SK-MEL-5 (cell line): Measurements from ENCODE around the gene LPAR3. TPM values are rescaled to one million over a fixed set of nuclear protein-coding genes. Genes with fewer than 3 reads are reported as not detected.

Source experiments
- DNase-seq: peaks from one replicate; pipeline ENCODE4 v3.0.0-alpha.2; 2016; ENCODE audit warnings: low read depth, low spot score
- in situ Hi-C: cut with HindIII; loops from 2 replicates; pipeline ENCODE4 v1.10.0; 2016; ENCODE audit warnings: low sequenced_read_pairs, high pct_unique_total_duplicates, low pct_unique_long_range_greater_than_20kb
- polyA plus RNA-seq, 2 experiments: library from polyadenylated mRNA; depleted of rRNA; stranded (reverse); fragments of >200 nt; gene quantifications; 2 replicates each; pipeline ENCODE4 v1.2.3, GENCODE V29; 2015
- total RNA-seq: library from RNA; depleted of rRNA; stranded (reverse); fragments of >200 nt; shearing (Covaris generic); gene quantifications from 2 replicates; pipeline ENCODE4 v1.2.3, GENCODE V29; 2014; rRNA removed

The LPAR3 gene
- total RNA-seq = 0.82 and 1.3 TPM in 2 replicates
- 0.25 and 1.3 TPM in 2 replicates for polyA plus RNA-seq (2015; cell fraction: cytosol; rRNA removed)
- 1.4 TPM in 1 of 2 replicates, not detected in the other for polyA plus RNA-seq (2015; cell fraction: nucleus; rRNA removed)

GRCh38 chr1:84892705-84893618, at the start of gene LPAR3:
Gene LPAR3, minus strand, starts transcription at chr1:84893206. Its CDS starts 27,086 bp downstream, at chr1:84866120.
- in situ Hi-C loops = no loop called here
- peak; percentile 3 for DNase-seq

- in situ Hi-C loops = no loop called here
- DNase-seq = no peak
These were observed 48.8 kb upstream of the LPAR3 start for GRCh38 chr1:84941843-84942242.

- in situ Hi-C loops = no loop called here
- DNase-seq = no peak
These were observed 47.5 kb upstream of the LPAR3 start for GRCh38 chr1:84940481-84940880.

GRCh38 chr1:84939761-84940160, 46.8 kb upstream of the LPAR3 start:
- no peak for DNase-seq
- in situ Hi-C loops = no loop called here

- DNase-seq = no peak
- in situ Hi-C loops = no loop called here
These were observed 46.1 kb upstream of the LPAR3 start for GRCh38 chr1:84939151-84939550.

- peak; percentile 69 for DNase-seq
- in situ Hi-C loops = no loop called here
These were observed 43.3 kb upstream of the LPAR3 start for GRCh38 chr1:84936116-84936810.

- in situ Hi-C loops = no loop called here
These were observed 40.1 kb upstream of the LPAR3 start for GRCh38 chr1:84933011-84933611.

GRCh38 chr1:84930831-84931230, 37.8 kb upstream of the LPAR3 start:
- no peak for DNase-seq
- in situ Hi-C loops = no loop called here

More at GRCh38 chr1:84933011-84933611, 40.1 kb upstream of the LPAR3 start:
- DNase-seq = no peak

GRCh38 chr1:84930329-84930728, 37.3 kb upstream of the LPAR3 start:
- in situ Hi-C loops = no loop called here
- DNase-seq = no peak

GRCh38 chr1:84929581-84929980, 36.6 kb upstream of the LPAR3 start:
- DNase-seq = no peak
- in situ Hi-C loops = no loop called here

- no peak for DNase-seq
- in situ Hi-C loops = no loop called here
These were observed 36.0 kb upstream of the LPAR3 start for GRCh38 chr1:84928979-84929378.

GRCh38 chr1:84923317-84923716, 30.3 kb upstream of the LPAR3 start:
- DNase-seq = no peak
- in situ Hi-C loops = no loop called here

GRCh38 chr1:84920159-84920558, 27.2 kb upstream of the LPAR3 start:
- in situ Hi-C loops = no loop called here
- no peak for DNase-seq

GRCh38 chr1:84919461-84919970, 26.5 kb upstream of the LPAR3 start:
- DNase-seq = no peak

GRCh38 chr1:84918726-84919336, 25.8 kb upstream of the LPAR3 start:
- no peak for DNase-seq
- in situ Hi-C loops = no loop called here

More at GRCh38 chr1:84919461-84919970, 26.5 kb upstream of the LPAR3 start:
- in situ Hi-C loops = no loop called here

- in situ Hi-C loops = no loop called here
These were observed 23.9 kb upstream of the LPAR3 start for GRCh38 chr1:84916897-84917296.

GRCh38 chr1:84913555-84913892, 20.5 kb upstream of the LPAR3 start:
- in situ Hi-C loops = no loop called here

More at GRCh38 chr1:84916897-84917296, 23.9 kb upstream of the LPAR3 start:
- no peak for DNase-seq

More at GRCh38 chr1:84913555-84913892, 20.5 kb upstream of the LPAR3 start:
- no peak for DNase-seq
